ENCODE results near the gene ACAN. TPM values are rescaled to one million over a fixed set of nuclear protein-coding genes. Genes with fewer than 3 reads are reported as not detected.

Gene ACAN
- total and polyA plus RNA-seq, 2 donors (not counting 3 experiments of a cell fraction or from before 2014, with no cell fraction given): not detected

- no peak overlapping the region for H3K4me3 ChIP-seq (replicated peaks in 1 of 3; ENCODE audit: insufficient read depth in 1 of 3, low read depth in 1 of 3, low read length in 3 of 3)
- no peaks in the 10 kb centered on the region for H3K9me3 ChIP-seq (replicated peaks; ENCODE audit: control insufficient read depth, insufficient read depth, low read length)
- H4K20me1 ChIP-seq (replicated peaks; ENCODE audit: control insufficient read depth, extremely low read depth, insufficient read depth, low read length): no peaks in the 10 kb centered on the region
- H3K4me2 ChIP-seq (ENCODE audit: insufficient read depth, low read length): no peak overlapping the region
- dilution Hi-C loops (cut with MboI; ENCODE audit: extremely low pct_ligation_motif_present, low sequenced_read_pairs): no loop called here
- no peak overlapping the region for H3K9ac ChIP-seq (replicated peaks; ENCODE audit: extremely low read depth, insufficient read depth, low read length)
- BruUV-seq (replicated peaks): no TSS peak
- no peak overlapping the region for H3K27ac ChIP-seq (ENCODE audit: insufficient read depth, low read depth, low read length)
- H3K9me1 ChIP-seq (replicated peaks; ENCODE audit: control insufficient read depth, extremely low read depth, insufficient read depth, low read length): no peaks in the 10 kb centered on the region
- TF ChIP-seq MYC (IDR thresholded peaks at IDR 0.05; ENCODE audit: low read depth, low read length) (no peak), POLR2A (IDR thresholded peaks at IDR 0.05; ENCODE audit: low read depth, low read length) (no peak), POLR2AphosphoS5 (IDR thresholded peaks at IDR 0.05; ENCODE audit: insufficient read depth, low read depth, low read length) (no peak), EZH2 (IDR thresholded peaks at IDR 0.05; ENCODE audit: borderline replicate concordance, low read depth, low read length, severe bottlenecking) (no peak), JUN (IDR thresholded peaks at IDR 0.05; ENCODE audit: borderline replicate concordance, insufficient read depth, insufficient read length, low read depth) (no peak), GATA2 (IDR thresholded peaks at IDR 0.05; ENCODE audit: insufficient read depth, insufficient read length, low read depth, low read length) (no peak), FOS (IDR thresholded peaks at IDR 0.05; ENCODE audit: borderline replicate concordance, insufficient read depth, low read length) (no peak)
- TF ChIP-seq, protein P1, sequence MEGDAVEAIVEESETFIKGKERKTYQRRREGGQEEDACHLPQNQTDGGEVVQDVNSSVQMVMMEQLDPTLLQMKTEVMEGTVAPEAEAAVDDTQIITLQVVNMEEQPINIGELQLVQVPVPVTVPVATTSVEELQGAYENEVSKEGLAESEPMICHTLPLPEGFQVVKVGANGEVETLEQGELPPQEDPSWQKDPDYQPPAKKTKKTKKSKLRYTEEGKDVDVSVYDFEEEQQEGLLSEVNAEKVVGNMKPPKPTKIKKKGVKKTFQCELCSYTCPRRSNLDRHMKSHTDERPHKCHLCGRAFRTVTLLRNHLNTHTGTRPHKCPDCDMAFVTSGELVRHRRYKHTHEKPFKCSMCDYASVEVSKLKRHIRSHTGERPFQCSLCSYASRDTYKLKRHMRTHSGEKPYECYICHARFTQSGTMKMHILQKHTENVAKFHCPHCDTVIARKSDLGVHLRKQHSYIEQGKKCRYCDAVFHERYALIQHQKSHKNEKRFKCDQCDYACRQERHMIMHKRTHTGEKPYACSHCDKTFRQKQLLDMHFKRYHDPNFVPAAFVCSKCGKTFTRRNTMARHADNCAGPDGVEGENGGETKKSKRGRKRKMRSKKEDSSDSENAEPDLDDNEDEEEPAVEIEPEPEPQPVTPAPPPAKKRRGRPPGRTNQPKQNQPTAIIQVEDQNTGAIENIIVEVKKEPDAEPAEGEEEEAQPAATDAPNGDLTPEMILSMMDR (IDR thresholded peaks at IDR 0.05; ENCODE audit: extremely low read depth in 1 of 2, insufficient read depth in 1 of 2, low read depth in 1 of 2, low read length in 2 of 2): no peak
- TF ChIP-seq, protein P2, sequence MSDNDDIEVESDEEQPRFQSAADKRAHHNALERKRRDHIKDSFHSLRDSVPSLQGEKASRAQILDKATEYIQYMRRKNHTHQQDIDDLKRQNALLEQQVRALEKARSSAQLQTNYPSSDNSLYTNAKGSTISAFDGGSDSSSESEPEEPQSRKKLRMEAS (IDR thresholded peaks at IDR 0.05; ENCODE audit: insufficient read depth, insufficient read length): no peak
- no peaks in the 10 kb centered on the region for H3K79me2 ChIP-seq (ENCODE audit: control insufficient read depth, insufficient read depth, low read length)
- POLR2A ChIA-PET: no interaction called here
- intact Hi-C loops (cut with micrococcal nuclease): no loop called here
- DNase-seq (ENCODE audit: low read depth, low spot score) (no peak), FAIRE-seq (no peak)
- H3K27me3 ChIP-seq (ENCODE audit: control insufficient read depth in 2 of 2, insufficient read depth in 2 of 2, low read length in 2 of 2): peaks cover 0 to under 1% of the 10 kb centered on the region in 2 experiments
- CTCF ChIA-PET: no interaction called here
- no peak overlapping the region for H2AFZ ChIP-seq (ENCODE audit: low read depth, low read length)
- no peaks in the 10 kb centered on the region for H3K4me1 ChIP-seq (ENCODE audit: control insufficient read depth, extremely low read depth, insufficient read depth, low read length)
- H3K36me3 ChIP-seq (ENCODE audit: control insufficient read depth in 2 of 2, extremely low read depth in 1 of 2, insufficient read depth in 2 of 2, low read length in 2 of 2): no peaks in the 10 kb centered on the region
These were observed 27.5 kb upstream of the ACAN start for GRCh38 chr15:88775776-88776175.
